ENCODE data around the gene APOC3. TPM values are rescaled to one million over a fixed set of nuclear protein-coding genes. Genes with fewer than 3 reads are reported as not detected.
A peak's percentile ranks its signal among the peaks of the same experiment; 100 is the strongest.

Gene APOC3
- total and polyA plus RNA-seq, 2 donors from 2014 or later: 35.6 TPM; not detected in 1

DNA sequence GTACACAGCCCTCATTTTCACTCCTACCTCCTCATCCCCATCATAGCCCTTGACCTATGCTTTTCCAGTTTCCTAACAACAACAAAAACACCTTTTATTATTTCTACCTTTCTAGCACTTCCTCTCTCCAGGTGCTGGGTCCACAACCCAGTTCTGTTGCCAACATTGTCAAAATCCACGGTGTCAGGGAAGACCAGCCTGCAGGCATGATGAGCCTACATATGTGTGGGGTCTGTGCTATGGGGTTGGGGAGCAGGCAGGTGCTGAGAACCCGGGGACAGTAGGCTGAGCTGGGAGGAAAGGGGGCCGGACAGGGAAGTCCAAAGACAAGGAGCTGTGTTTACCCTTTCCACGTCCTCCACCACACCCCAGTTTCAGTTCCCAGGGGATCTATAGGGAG lies 41.2 kb upstream of the APOC3 start:
- Histone ChIP-seq H3K9ac (ENCODE audit: low read length in 3 of 3) (peak overlapping the region in 2 of 3 donors; percentile 83), H3K4me3 (ENCODE audit: low read length in 3 of 3) (peak overlapping the region; percentile 65 to 94 (median 92))
- FAIRE-seq: no peak

DNA sequence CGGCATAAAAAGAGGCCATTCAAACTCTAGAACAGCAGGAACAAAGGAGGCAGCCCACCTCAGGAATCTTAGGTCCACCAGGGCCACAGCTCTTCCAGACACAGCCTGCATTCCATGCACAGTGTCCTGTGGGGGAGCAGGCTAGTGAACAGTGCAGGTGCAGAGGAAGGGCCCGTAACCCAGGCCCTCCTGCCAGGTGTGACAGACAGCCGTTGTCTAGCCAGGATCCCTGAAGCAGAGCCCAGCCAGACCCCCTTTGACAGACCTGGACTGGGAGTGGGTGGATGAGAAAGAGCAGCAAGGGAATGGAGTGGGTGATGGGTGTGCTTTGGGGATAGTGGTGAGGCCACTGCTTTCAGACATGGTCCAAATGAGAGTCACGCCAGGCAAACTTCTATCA lies 40.7 kb upstream of the APOC3 start:
- Histone ChIP-seq H3K27ac (ENCODE audit: low read depth in 2 of 2, low read length in 2 of 2) (no peak overlapping the region), H3K9ac (ENCODE audit: low read length in 3 of 3) (no peak overlapping the region), H3K4me3 (ENCODE audit: low read length in 3 of 3) (no peak overlapping the region), H3K4me1 (ENCODE audit: control insufficient read depth in 2 of 3, insufficient read depth in 2 of 3, low read depth in 1 of 3, low read length in 3 of 3) (peaks cover 0 to 17% (median 16%) of the 10 kb centered on the region in 3 donors), H3K9me3 (ENCODE audit: control insufficient read depth in 2 of 3, insufficient read depth in 1 of 3, low read length in 3 of 3) (no peaks in the 10 kb centered on the region), H3K36me3 (ENCODE audit: control insufficient read depth in 2 of 3, insufficient read depth in 3 of 3, low read length in 3 of 3) (peaks cover 5 to 22% (median 18%) of the 10 kb centered on the region in 3 donors), H3K27me3 (ENCODE audit: control insufficient read depth, insufficient read depth, low read length) (no peaks in the 10 kb centered on the region)
- FAIRE-seq (no peak), DNase-seq (peak in 1 of 5 donors; percentile 52)
- intact Hi-C loops (cut with DNase I): no loop called here
- TF ChIP-seq, protein P1, sequence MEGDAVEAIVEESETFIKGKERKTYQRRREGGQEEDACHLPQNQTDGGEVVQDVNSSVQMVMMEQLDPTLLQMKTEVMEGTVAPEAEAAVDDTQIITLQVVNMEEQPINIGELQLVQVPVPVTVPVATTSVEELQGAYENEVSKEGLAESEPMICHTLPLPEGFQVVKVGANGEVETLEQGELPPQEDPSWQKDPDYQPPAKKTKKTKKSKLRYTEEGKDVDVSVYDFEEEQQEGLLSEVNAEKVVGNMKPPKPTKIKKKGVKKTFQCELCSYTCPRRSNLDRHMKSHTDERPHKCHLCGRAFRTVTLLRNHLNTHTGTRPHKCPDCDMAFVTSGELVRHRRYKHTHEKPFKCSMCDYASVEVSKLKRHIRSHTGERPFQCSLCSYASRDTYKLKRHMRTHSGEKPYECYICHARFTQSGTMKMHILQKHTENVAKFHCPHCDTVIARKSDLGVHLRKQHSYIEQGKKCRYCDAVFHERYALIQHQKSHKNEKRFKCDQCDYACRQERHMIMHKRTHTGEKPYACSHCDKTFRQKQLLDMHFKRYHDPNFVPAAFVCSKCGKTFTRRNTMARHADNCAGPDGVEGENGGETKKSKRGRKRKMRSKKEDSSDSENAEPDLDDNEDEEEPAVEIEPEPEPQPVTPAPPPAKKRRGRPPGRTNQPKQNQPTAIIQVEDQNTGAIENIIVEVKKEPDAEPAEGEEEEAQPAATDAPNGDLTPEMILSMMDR (IDR thresholded peaks at IDR 0.05; ENCODE audit: borderline replicate concordance, extremely low read depth, insufficient read depth): no peak

More for the DNA sequence above, 41.2 kb upstream of the APOC3 start:
- no peak for DNase-seq
- intact Hi-C loops (cut with DNase I): no loop called here
- TF ChIP-seq, protein P1 (IDR thresholded peaks at IDR 0.05; ENCODE audit: borderline replicate concordance, extremely low read depth, insufficient read depth): no peak
- Histone ChIP-seq H3K4me1 (ENCODE audit: control insufficient read depth in 2 of 3, insufficient read depth in 2 of 3, low read depth in 1 of 3, low read length in 3 of 3) (peaks cover 0 to 17% (median 16%) of the 10 kb centered on the region in 3 donors), H3K9me3 (ENCODE audit: control insufficient read depth in 2 of 3, insufficient read depth in 1 of 3, low read length in 3 of 3) (no peaks in the 10 kb centered on the region), H3K27me3 (ENCODE audit: control insufficient read depth, insufficient read depth, low read length) (no peaks in the 10 kb centered on the region), H3K36me3 (ENCODE audit: control insufficient read depth in 2 of 3, insufficient read depth in 3 of 3, low read length in 3 of 3) (peaks cover 5 to 25% (median 18%) of the 10 kb centered on the region in 3 donors), H3K27ac (ENCODE audit: low read depth in 2 of 2, low read length in 2 of 2) (peak overlapping the region in 1 of 2 donors; percentile 28)

DNA sequence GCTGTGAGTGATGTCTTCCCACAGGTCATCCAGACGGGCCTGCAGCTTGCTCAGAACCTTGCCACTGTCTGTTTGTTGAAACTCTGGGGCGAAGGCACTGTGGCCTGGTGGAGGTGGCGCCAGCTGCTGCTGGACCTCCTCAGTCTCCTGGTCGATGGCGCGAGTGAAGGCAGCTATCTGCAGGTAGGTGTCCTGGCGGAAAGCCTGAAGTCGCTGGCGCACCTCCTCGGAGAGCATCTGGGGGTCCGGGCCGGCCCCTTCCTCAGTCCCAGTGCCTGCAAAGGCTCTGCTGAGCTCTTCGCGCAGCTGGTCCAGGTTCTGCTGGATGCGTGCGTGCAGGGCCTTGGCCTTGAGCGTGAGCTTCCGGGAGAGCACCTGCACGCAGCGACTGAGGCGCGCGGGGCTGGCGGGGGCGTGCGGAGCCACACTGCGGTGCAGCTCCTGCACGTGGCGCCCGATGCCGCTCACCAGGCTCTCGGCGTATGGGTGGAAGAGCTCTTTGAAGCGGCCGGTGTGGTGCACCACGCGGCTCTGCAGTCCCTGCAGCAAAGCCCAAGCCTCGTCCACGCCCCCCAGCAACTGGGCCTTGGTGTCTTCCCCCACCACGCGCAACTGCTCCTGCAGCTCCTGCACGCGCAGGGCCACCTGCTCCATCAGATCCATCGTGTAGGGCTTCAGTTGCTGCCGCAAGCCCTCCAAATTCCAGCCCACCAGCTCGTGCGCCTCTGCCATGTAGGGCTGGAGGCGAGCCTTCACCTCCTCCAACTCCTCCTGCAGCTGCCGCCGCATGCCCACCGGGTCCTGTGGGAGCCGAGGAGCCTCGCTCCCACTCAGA lies 39.3 kb upstream of the APOC3 start:
- Histone ChIP-seq H3K4me3 (ENCODE audit: low read length in 3 of 3) (no peak overlapping the region), H3K4me1 (ENCODE audit: control insufficient read depth in 2 of 3, insufficient read depth in 2 of 3, low read depth in 1 of 3, low read length in 3 of 3) (peaks cover 0 to 17% (median 16%) of the 10 kb centered on the region in 3 donors), H3K27me3 (ENCODE audit: control insufficient read depth, insufficient read depth, low read length) (no peaks in the 10 kb centered on the region), H3K36me3 (ENCODE audit: control insufficient read depth in 2 of 3, insufficient read depth in 3 of 3, low read length in 3 of 3) (peaks cover 0 to 10% (median 6%) of the 10 kb centered on the region in 3 donors), H3K9me3 (ENCODE audit: control insufficient read depth in 2 of 3, insufficient read depth in 1 of 3, low read length in 3 of 3) (no peaks in the 10 kb centered on the region), H3K27ac (ENCODE audit: low read depth in 2 of 2, low read length in 2 of 2) (no peak overlapping the region), H3K9ac (ENCODE audit: low read length in 3 of 3) (no peak overlapping the region)
- no peak for FAIRE-seq
- intact Hi-C loops (cut with DNase I): no loop called here
- DNase-seq: peak in 1 of 5 donors; percentile 79
- TF ChIP-seq, protein P1 (IDR thresholded peaks at IDR 0.05; ENCODE audit: borderline replicate concordance, extremely low read depth, insufficient read depth): no peak

Measured in kidney (tissue), 14 donors.